HepG2 (cell line): ENCODE data around the gene SRP68. TPM values are rescaled to one million over a fixed set of nuclear protein-coding genes. Genes with fewer than 3 reads are reported as not detected.

Experiments used
- AGO1 ChIP-seq: fragments of 200-400 bp; formaldehyde crosslinking; IDR thresholded peaks from 2 replicates; pipeline ENCODE4 v1.6.1; 2017; ENCODE audit warnings: mild to moderate bottlenecking, low read depth, low read length, moderate library complexity; ENCODE audit not compliant: poor library complexity, severe bottlenecking
- ARNT ChIP-seq: fragments of 450-650 bp; IDR thresholded peaks from 2 replicates; pipeline ENCODE4 v1.6.1; 2017
- CBX1 ChIP-seq: IDR thresholded peaks from one replicate; pipeline ENCODE4 v1.6.1; 2016; ENCODE audit warnings: antibody characterized with exemption, low read depth
- CREBL2 ChIP-seq: sonication (generic); formaldehyde crosslinking; IDR thresholded peaks from 2 replicates; pipeline ENCODE4 v1.8.1; 2023; ENCODE audit warnings: missing genetic modification reagents, mild to moderate bottlenecking, borderline replicate concordance
- ESRRA ChIP-seq: sonication (generic); formaldehyde crosslinking; IDR thresholded peaks from 2 replicates; pipeline ENCODE4 v1.5.1; 2020; ENCODE audit warnings: mild to moderate bottlenecking, low read depth, missing genetic modification reagents
- GLI4 ChIP-seq: sonication (generic); formaldehyde crosslinking; IDR thresholded peaks from 2 replicates; pipeline ENCODE4 v1.5.1; 2020; ENCODE audit warnings: missing genetic modification reagents, mild to moderate bottlenecking, moderate library complexity, borderline replicate concordance
- KAT2B ChIP-seq: fragments of 150-350 bp; IDR thresholded peaks from 2 replicates; pipeline ENCODE4 v1.6.1; 2014; ENCODE audit warnings: low read depth, low read length, borderline replicate concordance
- KAT8 ChIP-seq: IDR thresholded peaks from 2 replicates; pipeline ENCODE4 v1.6.1; 2016; ENCODE audit warnings: missing genetic modification reagents, missing compliant biosample characterization
- MED13 ChIP-seq: sonication (generic); formaldehyde crosslinking; IDR thresholded peaks from 2 replicates; pipeline ENCODE4 v1.5.0; 2020; ENCODE audit warnings: missing genetic modification reagents
- MEIS1 ChIP-seq: sonication (generic); formaldehyde crosslinking; IDR thresholded peaks from 2 replicates; pipeline ENCODE4 v1.9.0; 2021; ENCODE audit warnings: mild to moderate bottlenecking, missing genetic modification reagents, moderate library complexity, borderline replicate concordance
- MZF1 ChIP-seq: sonication (generic); formaldehyde crosslinking; IDR thresholded peaks from 2 replicates; pipeline ENCODE4 v1.8.1; 2023; ENCODE audit warnings: mild to moderate bottlenecking, missing genetic modification reagents, borderline replicate concordance
- NFE2L1 ChIP-seq: sonication (generic); formaldehyde crosslinking; IDR thresholded peaks from 2 replicates; pipeline ENCODE4 v1.4.0; 2020; ENCODE audit warnings: missing genetic modification reagents, mild to moderate bottlenecking, borderline replicate concordance
- ONECUT2 ChIP-seq: sonication (generic); formaldehyde crosslinking; IDR thresholded peaks from 2 replicates; pipeline ENCODE4 v1.4.0; 2020; ENCODE audit warnings: missing genetic modification reagents
- PPARG ChIP-seq: conservative IDR thresholded peaks from 2 replicates; pipeline ENCODE4 v1.6.1; 2016; ENCODE audit warnings: missing biosample characterization, missing genetic modification reagents
- SIN3A ChIP-seq: IDR thresholded peaks from 2 replicates; pipeline ENCODE4 v1.6.1; 2011; ENCODE audit warnings: low read depth, mild to moderate bottlenecking, control low read depth, low read length, borderline replicate concordance
- SMYD3 ChIP-seq: sonication (generic); formaldehyde crosslinking; IDR thresholded peaks from 2 replicates; pipeline ENCODE4 v1.8.1; 2023; ENCODE audit warnings: mild to moderate bottlenecking, missing genetic modification reagents
- SP140L ChIP-seq: sonication (generic); formaldehyde crosslinking; IDR thresholded peaks from 2 replicates; pipeline ENCODE4 v1.4.0; 2020; ENCODE audit warnings: missing genetic modification reagents, borderline replicate concordance
- SRSF9 ChIP-seq: fragments of 200-400 bp; formaldehyde crosslinking; IDR thresholded peaks from 2 replicates; pipeline ENCODE4 v1.6.1; 2018; ENCODE audit warnings: borderline replicate concordance, mild to moderate bottlenecking, low read depth, low read length; ENCODE audit not compliant: insufficient read depth, poor library complexity, severe bottlenecking
- SRY ChIP-seq: sonication (generic); formaldehyde crosslinking; IDR thresholded peaks from 2 replicates; pipeline ENCODE4 v1.8.0; 2022; ENCODE audit warnings: mild to moderate bottlenecking, missing genetic modification reagents
- YY1 ChIP-seq: IDR thresholded peaks from 2 replicates; pipeline ENCODE4 v1.6.1; 2011; ENCODE audit warnings: low read length, low read depth, moderate library complexity, mild to moderate bottlenecking; ENCODE audit not compliant: insufficient read depth, insufficient replicate concordance
- ZBTB7B ChIP-seq: sonication (generic); formaldehyde crosslinking; IDR thresholded peaks from 2 replicates; pipeline ENCODE4 v1.4.0; 2020; ENCODE audit warnings: missing genetic modification reagents
- ZFP41 ChIP-seq: sonication (generic); formaldehyde crosslinking; IDR thresholded peaks from 2 replicates; pipeline ENCODE4 v1.4.0; 2020; ENCODE audit warnings: mild to moderate bottlenecking, missing genetic modification reagents, borderline replicate concordance
- ZFY ChIP-seq: sonication (generic); formaldehyde crosslinking; IDR thresholded peaks from 2 replicates; pipeline ENCODE4 v1.4.0; 2020; ENCODE audit warnings: missing genetic modification reagents
- ZNF24 ChIP-seq: fragments of 450-650 bp; IDR thresholded peaks from 2 replicates; pipeline ENCODE4 v1.6.1; 2017; ENCODE audit warnings: antibody characterized with exemption, mild to moderate bottlenecking
- ZNF609 ChIP-seq: sonication (generic); formaldehyde crosslinking; IDR thresholded peaks from 2 replicates; pipeline ENCODE4 v1.4.0; 2020; ENCODE audit warnings: mild to moderate bottlenecking, missing genetic modification reagents, borderline replicate concordance
- ZZZ3 ChIP-seq: sonication (generic); formaldehyde crosslinking; IDR thresholded peaks from 2 replicates; pipeline ENCODE4 v1.4.0; 2020; ENCODE audit warnings: missing genetic modification reagents, mild to moderate bottlenecking, borderline replicate concordance
- polyA plus RNA-seq, 8 experiments: library from polyadenylated mRNA; depleted of rRNA in 3 of 8; stranded (reverse) in 7 of 8; unstranded in 1 of 8; fragments of >200 nt; fragmentation: Illumina TruSeq in 4 of 8; extraction: Trizol in 4 of 8; gene quantifications; 2 replicates each; pipeline versions ENCODE4 v1.2.1 to v1.2.3, GENCODE V29; 2011 to 2016; ENCODE audit warnings: low read depth in 4 of 8, missing spikeins in 1 of 8, mixed read lengths in 1 of 8; ENCODE audit not compliant: insufficient read depth in 1 of 8
- total RNA-seq, 5 experiments: library from RNA; depleted of rRNA; stranded (reverse); fragments of >200 nt; fragmentation: Illumina TruSeq; extraction: Trizol; gene quantifications; 2 replicates each; pipeline ENCODE4 v1.2.3, GENCODE V29; 2016; ENCODE audit warnings: low read depth in 1 of 5

The SRP68 gene
- total and polyA plus RNA-seq, 2 of the 13 experiments (the other 11 are each of a cell fraction or from before 2014, with no cell fraction given): 39.8 to 74.3 TPM

GRCh38 chr17:76103274-76104139, 31.2 kb upstream of the SRP68 start, which contains the start of gene EXOC7 (continued):
- 0 out of 2 replicates have a peak, but pooled peaks have one; percentile 13 for TF ChIP-seq ZNF609 (CRISPR knock-in tag)
- TF ChIP-seq SIN3A: no peak; the same call in none of the 2 replicates
- TF ChIP-seq YY1: peak; percentile 99
- TF ChIP-seq ZBTB7B (CRISPR knock-in tag): no peak; the same call in 1 of the 2 replicates
- TF ChIP-seq CBX1: peak; percentile 50
- TF ChIP-seq ARNT: no peak
- peak; percentile 71 for TF ChIP-seq AGO1
- TF ChIP-seq SRSF9: no peak
- TF ChIP-seq SRY: peak; percentile 75; the same call in 1 of the 2 replicates
- no peak for TF ChIP-seq SMYD3 (CRISPR knock-in tag)
- TF ChIP-seq KAT2B: no peak
- TF ChIP-seq SP140L: no peak
- TF ChIP-seq ESRRA (CRISPR knock-in tag): no peak; the same call in none of the 2 replicates
- TF ChIP-seq GLI4: peak; percentile 88; the same call in 1 of the 2 replicates
- TF ChIP-seq MZF1 (CRISPR knock-in tag): no peak; the same call in 1 of the 2 replicates
- TF ChIP-seq ZZZ3 (CRISPR knock-in tag): peak; percentile 66
- TF ChIP-seq MED13 (CRISPR knock-in tag): no peak
- TF ChIP-seq PPARG (CRISPR knock-in tag): no peak
- TF ChIP-seq CREBL2 (CRISPR knock-in tag): peak; percentile 85; the same call in 1 of the 2 replicates
- TF ChIP-seq NFE2L1 (CRISPR knock-in tag): no peak; the same call in 1 of the 2 replicates
- TF ChIP-seq ONECUT2 (CRISPR knock-in tag): no peak
- TF ChIP-seq MEIS1: no peak; the same call in 1 of the 2 replicates
- peak; percentile 96 for TF ChIP-seq KAT8 (CRISPR knock-in tag)
- TF ChIP-seq ZNF24: no peak
- TF ChIP-seq ZFP41 (CRISPR knock-in tag): no peak
- TF ChIP-seq ZFY (CRISPR knock-in tag): peak; percentile 92
